ENCODE results near the gene TCTN1. TPM values are rescaled to one million over a fixed set of nuclear protein-coding genes. Genes with fewer than 3 reads are reported as not detected.

Gene TCTN1
- total and polyA plus RNA-seq, 9 of the 15 experiments (the other 6 are each of a cell fraction or from before 2014, with no cell fraction given), result 0.32 to 12.5 (median 4.0) TPM

DNA sequence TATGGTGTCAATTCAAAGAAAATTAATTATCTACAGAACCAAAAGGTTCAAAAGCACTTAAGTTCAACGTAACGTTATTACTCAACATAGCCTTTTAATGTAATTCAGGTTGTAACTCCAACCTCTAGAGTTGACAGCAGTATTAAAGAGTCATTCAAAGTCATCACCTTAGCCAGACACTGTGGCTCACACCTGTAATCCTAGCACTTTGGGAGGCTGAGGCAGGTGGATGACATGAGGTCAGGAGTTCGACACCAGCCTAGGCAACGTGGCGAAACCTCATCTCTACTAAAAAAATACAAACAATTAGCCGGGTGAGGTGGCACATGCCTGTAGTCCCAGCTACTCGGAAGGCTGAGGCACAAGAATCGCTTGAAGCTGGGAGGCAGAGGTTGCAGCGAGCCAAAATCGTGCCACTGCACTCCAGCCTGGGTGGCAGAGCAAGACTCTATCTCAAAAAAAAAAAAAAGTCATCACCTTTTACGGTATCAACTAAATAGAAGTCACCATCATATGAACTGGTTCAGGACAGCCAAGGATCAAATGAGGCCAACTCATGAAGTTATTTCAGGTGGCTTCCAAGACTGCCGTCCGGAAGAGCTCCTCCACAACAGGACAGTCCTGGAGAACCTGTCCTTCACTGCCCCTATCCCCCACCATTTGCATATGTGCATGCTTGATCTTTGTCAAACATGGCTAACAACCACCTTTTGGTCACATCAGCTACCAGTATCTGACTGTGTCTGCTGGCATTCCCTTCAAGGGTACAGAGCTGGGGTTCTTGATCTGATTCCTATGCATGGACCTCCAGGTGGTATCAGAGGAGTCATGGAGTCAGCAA, 35.0 kb upstream of the TCTN1 start:
- Histone ChIP-seq H3K4me2 (ENCODE audit: insufficient read depth, low read length) (peak overlapping the region; percentile 63), H3K27ac (ENCODE audit: extremely low read depth, low read depth, low read length) (peak overlapping the region; percentile 73; the same call in 1 of the 3 replicates), H3K79me2 (ENCODE audit: control insufficient read depth, insufficient read depth, low read length) (peaks cover 95% of the 10 kb centered on the region), H3K36me3 (ENCODE audit: control insufficient read depth, insufficient read depth, low read length) (no peaks in the 10 kb centered on the region; the same call in 2 of the 3 replicates), H2AFZ (ENCODE audit: low read depth, low read length) (no peak overlapping the region), H3K4me3 (no peak overlapping the region), H4K20me1 (replicated peaks; ENCODE audit: control insufficient read depth, insufficient read depth, low read length) (peaks cover 27% of the 10 kb centered on the region), H3K4me1 (replicated peaks in 1 of 2; ENCODE audit: control insufficient read depth in 2 of 2, insufficient read depth in 2 of 2, low read length in 2 of 2) (peaks cover 27 to 35% of the 10 kb centered on the region in 2 experiments), H3K9me1 (ENCODE audit: control insufficient read depth, insufficient read depth, low read length) (no peaks in the 10 kb centered on the region), H3K9me3 (replicated peaks; ENCODE audit: control insufficient read depth, insufficient read depth, low read depth, low read length) (no peaks in the 10 kb centered on the region), H3K27me3 (ENCODE audit: control insufficient read depth in 2 of 2, insufficient read depth in 2 of 2, low read length in 2 of 2) (no peaks in the 10 kb centered on the region), H3K9ac (ENCODE audit: insufficient read depth in 1 of 2, low read depth in 2 of 2, low read length in 2 of 2) (0 out of 4 replicates have a peak overlapping the region, but pooled peaks of 1 of the 2 experiments have one; percentile 59)
- TF ChIP-seq CCNT2 (IDR thresholded peaks at IDR 0.05; ENCODE audit: borderline replicate concordance, extremely low read depth, insufficient read length, low read depth, low read length) (no peak), ZNF384 (IDR thresholded peaks at IDR 0.05; ENCODE audit: low read depth, low read length) (no peak), CEBPG (CRISPR knock-in tag; IDR thresholded peaks at IDR 0.05) (no peak), CEBPG (tag; conservative IDR thresholded peaks at IDR 0.05 in 1 of 2, IDR thresholded peaks at IDR 0.05 in 1 of 2) (0 out of 4 replicates have a peak, but pooled peaks of 1 of the 2 experiments have one; percentile 11), SMARCC2 (IDR thresholded peaks at IDR 0.05; ENCODE audit: low read depth) (no peak), DACH1 (IDR thresholded peaks at IDR 0.05; ENCODE audit: partially characterized antibody) (peak; percentile 17), FOSL1 (tag; conservative IDR thresholded peaks at IDR 0.05) (no peak), SP2 (IDR thresholded peaks at IDR 0.05; ENCODE audit: extremely low read depth, low read depth, low read length, poor library complexity, severe bottlenecking) (no peak), ZNF311 (CRISPR knock-in tag; IDR thresholded peaks at IDR 0.05) (no peak), MBD2 (IDR thresholded peaks at IDR 0.05; ENCODE audit: borderline replicate concordance, low read depth) (no peak), ATF1 (CRISPR knock-in tag; IDR thresholded peaks at IDR 0.05) (no peak), ATF1 (tag; IDR thresholded peaks at IDR 0.05) (no peak), BDP1 (IDR thresholded peaks at IDR 0.05; ENCODE audit: insufficient read depth, insufficient read length) (no peak), ZNF224 (CRISPR knock-in tag; IDR thresholded peaks at IDR 0.05) (no peak), EZH2 (IDR thresholded peaks at IDR 0.05; ENCODE audit: borderline replicate concordance, low read depth, low read length) (no peak), TFAM (CRISPR knock-in tag; conservative IDR thresholded peaks at IDR 0.05) (no peak), GATAD2A (IDR thresholded peaks at IDR 0.05) (no peak), ZNF561 (CRISPR knock-in tag; conservative IDR thresholded peaks at IDR 0.05) (no peak), L3MBTL2 (IDR thresholded peaks at IDR 0.05) (peak; percentile 33; the same call in 1 of the 2 replicates), ADNP (tag; IDR thresholded peaks at IDR 0.05) (peak; percentile 15; the same call in 1 of the 2 replicates)
- TF ChIP-seq, protein P1, sequence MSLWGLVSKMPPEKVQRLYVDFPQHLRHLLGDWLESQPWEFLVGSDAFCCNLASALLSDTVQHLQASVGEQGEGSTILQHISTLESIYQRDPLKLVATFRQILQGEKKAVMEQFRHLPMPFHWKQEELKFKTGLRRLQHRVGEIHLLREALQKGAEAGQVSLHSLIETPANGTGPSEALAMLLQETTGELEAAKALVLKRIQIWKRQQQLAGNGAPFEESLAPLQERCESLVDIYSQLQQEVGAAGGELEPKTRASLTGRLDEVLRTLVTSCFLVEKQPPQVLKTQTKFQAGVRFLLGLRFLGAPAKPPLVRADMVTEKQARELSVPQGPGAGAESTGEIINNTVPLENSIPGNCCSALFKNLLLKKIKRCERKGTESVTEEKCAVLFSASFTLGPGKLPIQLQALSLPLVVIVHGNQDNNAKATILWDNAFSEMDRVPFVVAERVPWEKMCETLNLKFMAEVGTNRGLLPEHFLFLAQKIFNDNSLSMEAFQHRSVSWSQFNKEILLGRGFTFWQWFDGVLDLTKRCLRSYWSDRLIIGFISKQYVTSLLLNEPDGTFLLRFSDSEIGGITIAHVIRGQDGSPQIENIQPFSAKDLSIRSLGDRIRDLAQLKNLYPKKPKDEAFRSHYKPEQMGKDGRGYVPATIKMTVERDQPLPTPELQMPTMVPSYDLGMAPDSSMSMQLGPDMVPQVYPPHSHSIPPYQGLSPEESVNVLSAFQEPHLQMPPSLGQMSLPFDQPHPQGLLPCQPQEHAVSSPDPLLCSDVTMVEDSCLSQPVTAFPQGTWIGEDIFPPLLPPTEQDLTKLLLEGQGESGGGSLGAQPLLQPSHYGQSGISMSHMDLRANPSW (CRISPR knock-in tag; IDR thresholded peaks at IDR 0.05), result 0 out of 2 replicates have a peak, but pooled peaks have one; percentile 25
- ATAC-seq (no peak), FAIRE-seq (no peak), DNase-seq (ENCODE audit: extremely low read depth in 1 of 4, low spot score in 3 of 4) (no peak)
- intact Hi-C loops (cut with micrococcal nuclease) (no loop called here), in situ Hi-C loops (cut with MboI) (no loop called here)
- ChIA-PET CTCF (ENCODE audit: low intra/inter-chr PET ratio) (no interaction called here), POLR2A (interaction anchor here (0.6 to 1.9 kb wide), 5 partner anchors 13 to 225 kb away, joined by 3 to 12 read pairs (median 3); no protein-coding TSS in a partner anchor)
- BruUV-seq (replicated peaks), result no TSS peak
- WGBS (ENCODE audit: insufficient coverage, low coverage, missing lambda C conversion rate), result 60% methylated on average over 13 of the region's 13 CpGs
